Adipose tissue (tissue), 3 donors: Measurements from ENCODE around the gene KCNQ1. TPM values are rescaled to one million over a fixed set of nuclear protein-coding genes. Genes with fewer than 3 reads are reported as not detected.

Experiments used
- H3K27ac ChIP-seq: one replicate; pipeline ENCODE4 v1.5.1; 2013; ENCODE audit warnings: low read depth, low read length
- WGBS, 3 donors: extraction: QIAGEN DNeasy Blood & Tissue Kit; methylation state at CpG; one replicate each; pipeline ENCODE4 v1.1.7; 2013; 5-methylcytosine and 5-hydroxymethylcytosine counted together
- polyA plus RNA-seq, 3 donors: library from polyadenylated mRNA; stranded (reverse); fragments of 200-250 nt; gene quantifications; one replicate each; pipeline ENCODE4 v1.2.3, GENCODE V29; 2013
- donor health status: healthy with polysubstance abuse.
- donor health status: Bipolar disorder and iron deficiency.
- donor health status: healthy.

Gene KCNQ1
- polyA plus RNA-seq, 3 donors: 4.8 to 28.1 (median 9.6) TPM

- H3K27ac ChIP-seq: no peak overlapping the region
- 92 to 96% (median 95%) methylated on average over 19 of the region's 19 CpGs for WGBS, 3 donors
Measured at GRCh38 chr11:2776351-2777061, 331.7 kb downstream of the KCNQ1 start.

- H3K27ac ChIP-seq: no peak overlapping the region
- 70 to 81% (median 77%) methylated on average over 7 of the region's 7 CpGs for WGBS, 3 donors
Measured at GRCh38 chr11:2777386-2777785, 332.6 kb downstream of the KCNQ1 start.

GRCh38 chr11:2777871-2778629, 333.2 kb downstream of the KCNQ1 start:
- no peak overlapping the region for H3K27ac ChIP-seq
- WGBS, 3 donors: 67 to 79% (median 75%) methylated on average over 27 of the region's 27 CpGs

- WGBS, 3 donors: 20 to 31% (median 30%) methylated on average over 27 to 28 of the region's 28 CpGs
- H3K27ac ChIP-seq: no peak overlapping the region
Measured at GRCh38 chr11:2778630-2779498, 334.1 kb downstream of the KCNQ1 start.

- no peak overlapping the region for H3K27ac ChIP-seq
- WGBS, 3 donors: 56 to 72% (median 72%) methylated on average over 11 of the region's 11 CpGs
Measured at GRCh38 chr11:2779499-2779980, 334.7 kb downstream of the KCNQ1 start.

GRCh38 chr11:2779981-2780849, 335.4 kb downstream of the KCNQ1 start:
- 39 to 49% (median 44%) methylated on average over 22 to 23 of the region's 23 CpGs for WGBS, 3 donors
- H3K27ac ChIP-seq: no peak overlapping the region

- H3K27ac ChIP-seq: no peak overlapping the region
- 60 to 66% (median 63%) methylated on average over 9 of the region's 9 CpGs for WGBS, 3 donors
Measured at GRCh38 chr11:2780850-2781407, 336.1 kb downstream of the KCNQ1 start.

GRCh38 chr11:2781408-2782274, 336.8 kb downstream of the KCNQ1 start:
- no peak overlapping the region for H3K27ac ChIP-seq
- WGBS, 3 donors: 54 to 63% (median 58%) methylated on average over 19 of the region's 19 CpGs

GRCh38 chr11:2782769-2783168, 338.0 kb downstream of the KCNQ1 start:
- WGBS, 3 donors: 85 to 94% (median 86%) methylated on average over 2 of the region's 2 CpGs
- no peak overlapping the region for H3K27ac ChIP-seq

- H3K27ac ChIP-seq: no peak overlapping the region
Measured at GRCh38 chr11:2783536-2784082, 338.8 kb downstream of the KCNQ1 start.

- 94 to 96% (median 95%) methylated on average over 10 of the region's 10 CpGs for WGBS, 3 donors
- H3K27ac ChIP-seq: no peak overlapping the region
Measured at GRCh38 chr11:2787816-2788167, 343.0 kb downstream of the KCNQ1 start.

GRCh38 chr11:2788168-2789071, 343.6 kb downstream of the KCNQ1 start:
- 47 to 67% (median 65%) methylated on average over 22 of the region's 22 CpGs for WGBS, 3 donors
- H3K27ac ChIP-seq: no peak overlapping the region

GRCh38 chr11:2789331-2789730, 344.5 kb downstream of the KCNQ1 start:
- WGBS, 3 donors: 93 to 95% (median 94%) methylated on average over 18 of the region's 18 CpGs
- H3K27ac ChIP-seq: no peak overlapping the region

GRCh38 chr11:2789791-2790567, 345.2 kb downstream of the KCNQ1 start:
- 93 to 94% (median 94%) methylated on average over 6 of the region's 6 CpGs for WGBS, 3 donors

GRCh38 chr11:2790568-2790921, 345.7 kb downstream of the KCNQ1 start:
- 97 to 98% (median 97%) methylated on average over 14 of the region's 14 CpGs for WGBS, 3 donors
- H3K27ac ChIP-seq: no peak overlapping the region

More at GRCh38 chr11:2789791-2790567, 345.2 kb downstream of the KCNQ1 start:
- no peak overlapping the region for H3K27ac ChIP-seq
